Activated CD4-positive, alpha-beta T cell treated with anti-CD3 and anti-CD28 coated beads, Interleukin-2, amount 50 U/mL, for 1 hour (primary cell): ENCODE measurements around the gene WNT3A.
A peak's percentile ranks its signal among the peaks of the same experiment; 100 is the strongest.

Experiments
- DNase-seq: peaks from one replicate; pipeline ENCODE4 v3.0.0-alpha.2; 2020

The WNT3A gene

DNA sequence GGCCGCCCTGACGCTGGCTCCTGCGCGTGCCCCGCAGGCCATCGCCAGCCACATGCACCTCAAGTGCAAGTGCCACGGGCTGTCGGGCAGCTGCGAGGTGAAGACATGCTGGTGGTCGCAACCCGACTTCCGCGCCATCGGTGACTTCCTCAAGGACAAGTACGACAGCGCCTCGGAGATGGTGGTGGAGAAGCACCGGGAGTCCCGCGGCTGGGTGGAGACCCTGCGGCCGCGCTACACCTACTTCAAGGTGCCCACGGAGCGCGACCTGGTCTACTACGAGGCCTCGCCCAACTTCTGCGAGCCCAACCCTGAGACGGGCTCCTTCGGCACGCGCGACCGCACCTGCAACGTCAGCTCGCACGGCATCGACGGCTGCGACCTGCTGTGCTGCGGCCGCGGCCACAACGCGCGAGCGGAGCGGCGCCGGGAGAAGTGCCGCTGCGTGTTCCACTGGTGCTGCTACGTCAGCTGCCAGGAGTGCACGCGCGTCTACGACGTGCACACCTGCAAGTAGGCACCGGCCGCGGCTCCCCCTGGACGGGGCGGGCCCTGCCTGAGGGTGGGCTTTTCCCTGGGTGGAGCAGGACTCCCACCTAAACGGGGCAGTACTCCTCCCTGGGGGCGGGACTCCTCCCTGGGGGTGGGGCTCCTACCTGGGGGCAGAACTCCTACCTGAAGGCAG is 52.3 kb downstream of the WNT3A start:
- peak; percentile 57 for DNase-seq

GRCh38 chr1:228059634-228060457 is 53.0 kb downstream of the WNT3A start:
- DNase-seq = peak; percentile 66

DNA sequence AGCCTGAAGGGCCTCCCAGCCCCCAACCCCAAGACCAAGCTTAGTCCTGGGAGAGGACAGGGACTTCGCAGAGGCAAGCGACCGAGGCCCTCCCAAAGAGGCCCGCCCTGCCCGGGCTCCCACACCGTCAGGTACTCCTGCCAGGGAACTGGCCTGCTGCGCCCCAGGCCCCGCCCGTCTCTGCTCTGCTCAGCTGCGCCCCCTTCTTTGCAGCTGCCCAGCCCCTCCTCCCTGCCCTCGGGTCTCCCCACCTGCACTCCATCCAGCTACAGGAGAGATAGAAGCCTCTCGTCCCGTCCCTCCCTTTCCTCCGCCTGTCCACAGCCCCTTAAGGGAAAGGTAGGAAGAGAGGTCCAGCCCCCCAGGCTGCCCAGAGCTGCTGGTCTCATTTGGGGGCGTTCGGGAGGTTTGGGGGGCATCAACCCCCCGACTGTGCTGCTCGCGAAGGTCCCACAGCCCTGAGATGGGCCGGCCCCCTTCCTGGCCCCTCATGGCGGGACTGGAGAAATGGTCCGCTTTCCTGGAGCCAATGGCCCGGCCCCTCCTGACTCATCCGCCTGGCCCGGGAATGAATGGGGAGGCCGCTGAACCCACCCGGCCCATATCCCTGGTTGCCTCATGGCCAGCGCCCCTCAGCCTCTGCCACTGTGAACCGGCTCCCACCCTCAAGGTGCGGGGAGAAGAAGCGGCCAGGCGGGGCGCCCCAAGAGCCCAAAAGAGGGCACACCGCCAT is 53.8 kb downstream of the WNT3A start:
- DNase-seq = no peak

- no peak for DNase-seq
These were observed 54.8 kb downstream of the WNT3A start for GRCh38 chr1:228061411-228062084.

GRCh38 chr1:228062085-228062791 is 55.4 kb downstream of the WNT3A start:
- no peak for DNase-seq

GRCh38 chr1:228062812-228063211 is 56.0 kb downstream of the WNT3A start:
- DNase-seq = no peak

GRCh38 chr1:228063251-228064191 is 56.7 kb downstream of the WNT3A start:
- DNase-seq = no peak

GRCh38 chr1:228064296-228064695 is 57.5 kb downstream of the WNT3A start:
- DNase-seq = no peak

DNA sequence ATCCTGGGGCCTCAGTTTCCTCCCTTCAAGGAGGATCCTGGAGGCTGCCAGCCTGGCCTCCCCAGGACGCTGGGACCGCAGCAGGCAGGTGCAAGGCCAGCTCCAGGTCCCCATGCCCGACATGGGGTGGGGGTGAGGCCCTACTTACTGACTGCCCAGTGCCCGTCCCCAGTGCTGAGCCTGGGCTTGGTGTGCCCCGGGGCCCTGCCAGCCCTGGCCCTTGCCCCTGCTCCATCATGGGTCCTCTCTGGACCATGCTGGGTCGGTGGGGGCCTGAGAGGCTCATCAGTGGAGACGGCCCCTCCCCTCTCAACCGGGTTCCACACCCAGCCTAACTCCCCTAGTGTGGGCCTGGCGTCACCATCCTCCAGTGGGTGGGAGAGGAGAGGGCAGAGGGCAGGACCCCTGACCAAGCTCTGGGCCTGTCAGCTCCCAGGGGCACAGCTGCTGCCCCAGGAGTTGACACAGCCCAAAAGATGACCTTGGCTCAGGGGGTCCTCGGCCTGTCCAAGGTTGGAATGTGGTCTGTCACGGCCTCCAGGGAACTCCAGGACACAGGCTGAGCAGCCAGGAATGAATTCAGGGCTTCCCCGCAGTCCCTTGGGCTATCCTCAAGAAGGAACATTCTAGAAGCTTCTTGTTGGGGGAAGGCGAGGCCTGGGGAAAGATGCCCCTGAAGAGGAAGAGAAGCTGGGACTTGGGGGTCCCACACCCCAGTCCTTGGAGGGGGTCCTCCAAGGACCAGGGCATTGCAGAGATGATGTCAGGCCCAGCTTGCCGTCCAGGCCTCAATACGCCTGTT is 58.1 kb downstream of the WNT3A start:
- no peak for DNase-seq

DNA sequence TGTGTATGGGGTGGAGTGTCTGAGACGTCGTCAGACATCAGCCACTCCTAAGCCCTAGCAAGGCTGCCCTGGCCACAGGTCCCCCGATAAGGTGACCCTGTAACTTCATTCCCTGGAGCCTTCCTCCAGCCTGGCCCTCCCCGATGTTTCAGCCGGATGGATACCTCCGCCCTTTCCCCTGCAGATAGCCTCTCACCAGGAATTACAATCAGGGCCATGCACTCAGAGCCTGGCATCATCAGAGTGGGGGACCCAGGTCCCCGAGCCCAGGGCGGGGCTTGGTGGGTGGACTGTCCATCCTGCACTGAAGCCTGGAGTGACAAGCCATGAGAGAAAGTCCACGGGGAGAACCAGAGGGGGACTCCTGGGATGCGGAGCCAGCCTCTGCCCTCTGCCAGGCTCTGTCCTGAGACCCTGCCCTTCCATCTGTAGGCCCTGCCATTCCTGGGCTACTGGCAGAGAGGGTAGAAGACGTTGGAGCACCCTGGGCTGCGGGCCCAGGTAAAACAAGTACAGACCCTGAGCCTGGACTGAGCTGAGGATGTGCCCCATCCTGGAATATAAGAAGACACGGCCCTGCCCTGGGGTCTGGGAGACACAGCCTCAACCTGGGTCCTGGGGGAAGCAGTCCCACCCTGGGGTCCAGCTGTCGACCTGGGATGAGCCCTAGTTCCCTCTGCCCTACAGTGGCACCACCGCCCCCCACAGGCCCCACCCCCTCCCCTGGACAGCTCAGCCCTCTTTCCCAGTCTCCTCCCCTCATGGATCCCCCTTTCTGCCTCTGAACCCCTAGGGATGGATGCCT is 58.9 kb downstream of the WNT3A start:
- DNase-seq = no peak

- DNase-seq = no peak
These were observed 59.6 kb downstream of the WNT3A start for GRCh38 chr1:228066416-228066815.

GRCh38 chr1:228066891-228067654 is 60.3 kb downstream of the WNT3A start:
- no peak for DNase-seq

- DNase-seq = no peak
These were observed 61.6 kb downstream of the WNT3A start for GRCh38 chr1:228068359-228068758.

GRCh38 chr1:228070173-228070572 is 63.4 kb downstream of the WNT3A start:
- DNase-seq = no peak

DNA sequence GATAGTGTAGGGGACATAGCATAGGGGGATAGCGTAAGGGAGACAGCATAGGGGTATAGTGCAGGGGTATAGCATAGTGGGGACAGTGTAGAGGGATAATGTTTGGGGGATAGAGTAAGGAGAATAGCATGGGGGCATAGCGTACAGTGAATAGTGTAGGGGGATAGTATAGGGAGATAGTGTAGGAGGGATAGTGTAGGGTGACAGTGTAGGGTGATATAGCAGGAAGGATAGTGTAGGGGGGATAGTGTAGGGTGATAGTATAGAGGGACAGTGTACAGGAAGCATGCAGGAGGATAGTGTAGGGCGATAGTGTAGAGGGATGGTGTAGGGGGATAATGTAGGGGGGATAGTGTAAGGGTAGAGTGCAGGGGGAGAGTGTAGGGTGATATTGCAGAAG is 64.1 kb downstream of the WNT3A start:
- DNase-seq = no peak

- no peak for DNase-seq
These were observed 65.2 kb downstream of the WNT3A start for GRCh38 chr1:228071839-228072657.

DNA sequence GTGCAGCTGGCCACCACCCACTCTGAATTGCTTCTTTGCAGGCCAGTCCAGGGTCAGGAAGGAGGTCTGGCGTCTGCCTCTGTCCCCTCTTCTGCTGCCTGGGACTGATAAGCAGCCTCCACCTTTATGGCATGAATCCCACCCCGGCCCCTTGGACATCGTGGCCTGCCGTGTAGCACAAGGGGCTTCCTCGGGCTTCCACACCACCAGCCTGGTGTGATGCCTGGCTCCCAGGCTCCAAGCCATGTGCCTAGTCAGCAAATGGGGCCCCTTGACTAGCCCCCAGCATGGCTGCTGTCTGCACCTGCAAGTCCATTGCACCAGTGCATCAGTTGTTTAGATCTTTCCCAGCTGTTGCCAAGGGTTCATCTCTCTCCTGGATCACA is 65.9 kb downstream of the WNT3A start:
- DNase-seq = no peak
